GM21360 (cell line): ENCODE results near the gene LGALS13.
"Not testable (repeated sequence)": the region's sequence is repeated elsewhere in the genome, so short reads cannot be mapped to it uniquely, and the experiment has no call there.

ENCODE experiments used
- ATAC-seq: cut with Tn5 transposase; IDR thresholded peaks from one replicate; pipeline ENCODE4 v1.9.1; 2021; ENCODE audit warnings: mild to moderate bottlenecking, moderate library complexity; ENCODE audit not compliant: unreplicated experiment

LGALS13 gene

DNA sequence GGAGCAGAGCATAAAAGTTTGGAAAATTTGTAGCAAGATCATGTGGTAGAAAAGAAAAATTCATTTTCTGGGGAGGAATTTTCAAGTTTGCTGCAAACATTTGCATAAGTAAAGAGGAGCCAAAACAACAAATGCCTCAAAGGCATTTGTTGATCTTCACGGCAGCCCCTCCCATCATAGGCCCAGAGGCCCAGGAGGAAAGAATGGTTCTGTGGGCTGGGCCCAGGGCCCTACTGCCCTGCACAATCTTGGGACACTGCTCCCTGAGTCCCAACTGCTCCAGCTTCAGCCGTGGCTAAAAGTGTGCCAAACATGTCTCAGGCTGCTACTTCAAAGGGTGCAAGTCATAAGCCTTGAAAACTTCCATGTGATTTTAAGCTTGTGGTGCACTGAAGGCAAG, 11.3 kb downstream of the LGALS13 start:
- no peak for ATAC-seq

GRCh38 chr19:39617745-39618144, 15.4 kb downstream of the LGALS13 start:
- no peak for ATAC-seq

- no peak for ATAC-seq
Observed at GRCh38 chr19:39623946-39624345, 21.6 kb downstream of the LGALS13 start.

GRCh38 chr19:39627631-39628030, 25.3 kb downstream of the LGALS13 start:
- not testable (repeated sequence) for ATAC-seq

DNA sequence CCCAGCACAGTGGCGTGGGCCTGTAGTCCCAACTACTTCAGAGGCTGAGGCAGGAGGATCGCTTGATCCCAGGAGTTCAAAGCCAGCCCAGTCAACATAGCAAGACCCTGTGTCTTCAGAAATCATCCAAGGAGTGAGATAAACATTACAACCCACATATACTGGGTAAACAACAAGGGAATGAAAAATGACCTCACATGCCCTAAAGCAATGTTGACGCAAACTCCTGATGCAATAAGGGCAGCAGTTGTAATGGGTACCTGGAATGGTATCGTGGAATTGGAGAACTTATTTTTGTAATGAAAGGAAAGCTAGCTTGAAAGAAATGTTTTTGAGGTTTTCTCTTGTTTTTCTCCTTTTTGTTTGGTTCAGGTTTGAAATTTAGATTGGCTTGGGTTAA, 28.9 kb downstream of the LGALS13 start:
- ATAC-seq, result no peak

- no peak for ATAC-seq
Observed at GRCh38 chr19:39631626-39632025, 29.3 kb downstream of the LGALS13 start.

DNA sequence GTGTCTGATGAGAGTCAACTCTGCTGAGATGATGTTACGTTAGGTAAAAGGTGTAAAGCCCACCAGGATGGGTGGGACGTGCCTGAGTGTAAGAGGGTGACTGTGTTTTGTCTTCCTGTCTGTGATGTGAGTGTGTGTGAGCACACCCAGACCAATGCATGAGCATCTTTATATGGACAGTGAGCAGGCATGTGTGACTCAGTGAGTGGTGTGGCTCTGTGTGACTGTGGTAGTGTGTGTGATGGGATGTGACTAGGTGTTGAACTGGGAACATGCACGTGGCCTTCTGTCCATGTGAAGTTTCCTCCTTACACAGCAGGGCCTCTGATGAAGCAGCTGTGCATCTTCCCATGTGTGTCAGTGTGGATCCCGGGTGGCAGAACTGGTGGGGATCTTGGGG, 35.6 kb downstream of the LGALS13 start:
- no peak for ATAC-seq

GRCh38 chr19:39641773-39642172, 39.4 kb downstream of the LGALS13 start:
- no peak for ATAC-seq

- ATAC-seq, result no peak
Observed at GRCh38 chr19:39643591-39643990, 41.3 kb downstream of the LGALS13 start.

GRCh38 chr19:39645800-39646411, 43.6 kb downstream of the LGALS13 start:
- ATAC-seq, result no peak

GRCh38 chr19:39647918-39648317, 45.6 kb downstream of the LGALS13 start:
- ATAC-seq, result no peak

GRCh38 chr19:39655613-39656012, 53.3 kb downstream of the LGALS13 start, which contains the start of gene LGALS16:
TSS of gene LGALS16 (plus strand) at chr19:39655913. CDS start at chr19:39655962, 49 bp downstream.
- no peak for ATAC-seq
